H1 (cell line): Measurements from ENCODE around the gene ASTN2. TPM values are rescaled to one million over a fixed set of nuclear protein-coding genes. Genes with fewer than 3 reads are reported as not detected.

Experiments used
- CTCF ChIA-PET: fragments of 300-600 bp; sonication (Branson Sonifier 250); formaldehyde crosslinking; loops from one replicate; lab custom pipeline; 2021; ENCODE audit not compliant: partially characterized antibody; lab: Charles Lee
- POLR2A ChIA-PET: fragments of 300-600 bp; sonication (Branson Sonifier 250); formaldehyde crosslinking; loops from one replicate; lab custom pipeline; 2021; ENCODE audit warnings: inconsistent platforms; ENCODE audit not compliant: partially characterized antibody; lab: Charles Lee
- DNase-seq, 2 experiments: peaks; one replicate each; pipeline versions ENCODE4 v3.0.0 to v3.0.0-alpha.2; 2010 to 2022; ENCODE audit warnings: low spot score in 2 of 2, low read depth in 1 of 2, mixed read lengths in 1 of 2
- FAIRE-seq: peaks from 2 replicates; lab custom pipeline; 2011; peaks lifted over from hg19 to GRCh38; lab: Jason Lieb, UNC
- H2AFZ ChIP-seq: 2 replicates; pipeline ENCODE4 v1.8.1; 2012; ENCODE audit warnings: low read length, inconsistent platforms
- H2AK5ac ChIP-seq: 2 replicates; pipeline ENCODE4 v1.6.1; 2013; ENCODE audit warnings: low read depth, low read length
- H2BK120ac ChIP-seq: replicated peaks from 2 replicates; pipeline ENCODE3; 2013; ENCODE audit warnings: low read depth, low read length, inconsistent platforms
- H2BK12ac ChIP-seq: 2 replicates; pipeline ENCODE4 v1.6.1; 2013; ENCODE audit warnings: low read depth, low read length
- H2BK15ac ChIP-seq: 2 replicates; pipeline ENCODE4 v1.6.1; 2013; ENCODE audit warnings: low read length
- H2BK20ac ChIP-seq: 2 replicates; pipeline ENCODE4 v1.6.1; 2013; ENCODE audit warnings: low read length
- H2BK5ac ChIP-seq: 2 replicates; pipeline ENCODE4 v1.6.1; 2013; ENCODE audit warnings: low read depth, low read length
- H3K14ac ChIP-seq: 2 replicates; pipeline ENCODE4 v1.6.1; 2013; ENCODE audit warnings: inconsistent platforms; ENCODE audit not compliant: insufficient read length
- H3K18ac ChIP-seq: 2 replicates; pipeline ENCODE4 v1.6.1; 2013; ENCODE audit warnings: low read length; ENCODE audit errors: extremely low read depth
- H3K23ac ChIP-seq: 2 replicates; pipeline ENCODE4 v1.6.1; 2013; ENCODE audit warnings: inconsistent platforms; ENCODE audit not compliant: insufficient read length
- H3K23me2 ChIP-seq: 2 replicates; pipeline ENCODE4 v1.6.1; 2013; ENCODE audit warnings: low read depth, low read length
- H3K27ac ChIP-seq: 2 replicates; pipeline ENCODE4 v1.6.1; 2011; ENCODE audit warnings: low read depth, low read length, inconsistent platforms
- H3K27me3 ChIP-seq, 4 experiments: replicated peaks in 1 of 4; 1 replicate in 1 of 4; 2 replicates in 3 of 4; pipeline versions ENCODE4 v1.6.1 to v1.8.1; 2011 to 2013; ENCODE audit warnings: low read length in 3 of 4, mild to moderate bottlenecking in 3 of 4, inconsistent platforms in 2 of 4, mixed read lengths in 2 of 4, moderate library complexity in 1 of 4; ENCODE audit not compliant: control insufficient read depth in 3 of 4, insufficient read depth in 3 of 4; ENCODE audit errors: extremely low read depth in 1 of 4
- H3K36me3 ChIP-seq, 4 experiments: 2 replicates each; pipeline versions ENCODE4 v1.6.1 to v1.8.1; 2011 to 2013; ENCODE audit warnings: mild to moderate bottlenecking in 4 of 4, low read length in 3 of 4, moderate library complexity in 2 of 4, control low read depth in 1 of 4, inconsistent platforms in 1 of 4; ENCODE audit not compliant: insufficient read depth in 4 of 4, control insufficient read depth in 2 of 4
- H3K4ac ChIP-seq: replicated peaks from 2 replicates; pipeline ENCODE3; 2013; ENCODE audit warnings: low read length, low read depth, mixed read lengths, inconsistent platforms; ENCODE audit not compliant: insufficient read length
- H3K4me1 ChIP-seq, 4 experiments: replicated peaks in 1 of 4; 1 replicate in 1 of 4; 2 replicates in 3 of 4; pipeline versions ENCODE4 v1.6.1 to v1.8.1; 2011 to 2013; ENCODE audit warnings: low read length in 3 of 4, inconsistent platforms in 2 of 4, mixed read lengths in 1 of 4; ENCODE audit not compliant: insufficient read depth in 4 of 4, control insufficient read depth in 3 of 4
- H3K4me2 ChIP-seq, 2 experiments: 2 replicates each; pipeline versions ENCODE4 v1.6.1 to v1.8.1; 2011 to 2013; ENCODE audit warnings: low read depth in 2 of 2, low read length in 2 of 2, control low read depth in 1 of 2, inconsistent platforms in 1 of 2, mild to moderate bottlenecking in 1 of 2; ENCODE audit not compliant: insufficient read depth in 1 of 2
- H3K4me3 ChIP-seq, 4 experiments: fragments of 200-600, 300-600 bp in 1 of 4; sonication (generic), shearing (Covaris generic), sonication (Bioruptor Twin) in 1 of 4; 2 replicates each; pipeline versions ENCODE4 v1.5.1 to v1.8.1; 2011 to 2016; ENCODE audit warnings: low read length in 4 of 4, low read depth in 3 of 4, control low read depth in 2 of 4, inconsistent platforms in 2 of 4, mild to moderate bottlenecking in 2 of 4, mixed read lengths in 1 of 4, moderate library complexity in 1 of 4; ENCODE audit not compliant: insufficient read depth in 2 of 4; ENCODE audit errors: extremely low read depth in 1 of 4
- H3K56ac ChIP-seq: replicated peaks from 2 replicates; pipeline ENCODE3; 2013; ENCODE audit warnings: low read depth, mild to moderate bottlenecking, mixed read lengths, low read length, inconsistent platforms; ENCODE audit not compliant: insufficient read length
- H3K79me1 ChIP-seq: 2 replicates; pipeline ENCODE4 v1.6.1; 2013; ENCODE audit warnings: low read depth, low read length, control low read depth
- H3K79me2 ChIP-seq, 2 experiments: 2 replicates each; pipeline versions ENCODE4 v1.6.1 to v1.8.1; 2012 to 2013; ENCODE audit warnings: low read length in 2 of 2, mild to moderate bottlenecking in 2 of 2, inconsistent platforms in 1 of 2; ENCODE audit not compliant: insufficient read depth in 2 of 2, control insufficient read depth in 1 of 2
- H3K9ac ChIP-seq, 4 experiments: replicated peaks in 1 of 4; 1 replicate in 1 of 4; 2 replicates in 3 of 4; pipeline versions ENCODE4 v1.6.1 to v1.8.1; 2011 to 2013; ENCODE audit warnings: low read depth in 3 of 4, low read length in 3 of 4, control low read depth in 2 of 4, mild to moderate bottlenecking in 2 of 4, moderate library complexity in 2 of 4, inconsistent platforms in 1 of 4; ENCODE audit errors: extremely low read depth in 1 of 4
- H3K9me3 ChIP-seq, 2 experiments: 2 replicates each; pipeline versions ENCODE4 v1.6.1 to v1.8.1; 2012 to 2013; ENCODE audit warnings: mild to moderate bottlenecking in 2 of 2, moderate library complexity in 2 of 2, control low read depth in 1 of 2, inconsistent platforms in 1 of 2, low read depth in 1 of 2, low read length in 1 of 2, mixed read lengths in 1 of 2; ENCODE audit not compliant: insufficient read depth in 2 of 2
- H4K20me1 ChIP-seq, 2 experiments: replicated peaks in 1 of 2; 2 replicates each; pipeline versions ENCODE3 to v1.8.1; 2011 to 2013; ENCODE audit warnings: inconsistent platforms in 2 of 2, low read length in 2 of 2, mild to moderate bottlenecking in 1 of 2; ENCODE audit not compliant: insufficient read depth in 2 of 2, control insufficient read depth in 1 of 2
- H4K5ac ChIP-seq: 2 replicates; pipeline ENCODE4 v1.6.1; 2013; ENCODE audit warnings: low read length, low read depth, mixed read lengths, inconsistent platforms; ENCODE audit not compliant: insufficient read length
- H4K8ac ChIP-seq: 2 replicates; pipeline ENCODE4 v1.8.0; 2013; ENCODE audit warnings: mild to moderate bottlenecking, moderate library complexity, low read length, inconsistent platforms; ENCODE audit not compliant: insufficient read depth; ENCODE audit errors: extremely low read depth
- H4K91ac ChIP-seq: replicated peaks from 2 replicates; pipeline ENCODE3; 2013; ENCODE audit warnings: low read length, mixed read lengths, inconsistent platforms; ENCODE audit not compliant: insufficient read length
- WGBS, 2 experiments: shearing (Covaris generic) in 1 of 2; methylation state at CpG; one replicate each; pipeline versions ENCODE4 v1.1.6 to v1.1.7; 2013 to 2015; ENCODE audit warnings: low lambda C conversion rate in 2 of 2, mixed read lengths in 2 of 2, inconsistent platforms in 1 of 2, low coverage in 1 of 2, missing lambda C conversion rate in 1 of 2; ENCODE audit not compliant: insufficient replicate concordance in 2 of 2, insufficient coverage in 1 of 2, insufficient read length in 1 of 2; ENCODE audit errors: extremely low coverage in 1 of 2, missing lambda C conversion rate in 1 of 2; 5-methylcytosine and 5-hydroxymethylcytosine counted together
- polyA plus RNA-seq, 7 experiments: library from polyadenylated mRNA; depleted of rRNA in 3 of 7; stranded (reverse) in 5 of 7; unstranded in 2 of 7; fragments of >200 nt in 5 of 7; fragments of 200-250 nt in 2 of 7; gene quantifications; 1 replicate in 5 of 7; 2 replicates in 1 of 7; 4 replicates in 1 of 7; pipeline versions ENCODE4 v1.2.1 to v1.2.3, GENCODE V29; 2011 to 2013; ENCODE audit warnings: missing spikeins in 2 of 7, mixed read lengths in 2 of 7
- total RNA-seq: library from RNA; stranded (reverse); fragmentation: NEBNext Ultra II Directional; extraction: Animal tissue kit (Norgen Biotek cat#: 25700); gene quantifications from 2 replicates; pipeline ENCODE4 v1.2.1, GENCODE V29; 2021

The ASTN2 gene
- total and polyA plus RNA-seq, 2 of the 8 experiments (the other 6 are each of a cell fraction or from before 2014, with no cell fraction given), result 8.2 to 13.7 TPM

DNA sequence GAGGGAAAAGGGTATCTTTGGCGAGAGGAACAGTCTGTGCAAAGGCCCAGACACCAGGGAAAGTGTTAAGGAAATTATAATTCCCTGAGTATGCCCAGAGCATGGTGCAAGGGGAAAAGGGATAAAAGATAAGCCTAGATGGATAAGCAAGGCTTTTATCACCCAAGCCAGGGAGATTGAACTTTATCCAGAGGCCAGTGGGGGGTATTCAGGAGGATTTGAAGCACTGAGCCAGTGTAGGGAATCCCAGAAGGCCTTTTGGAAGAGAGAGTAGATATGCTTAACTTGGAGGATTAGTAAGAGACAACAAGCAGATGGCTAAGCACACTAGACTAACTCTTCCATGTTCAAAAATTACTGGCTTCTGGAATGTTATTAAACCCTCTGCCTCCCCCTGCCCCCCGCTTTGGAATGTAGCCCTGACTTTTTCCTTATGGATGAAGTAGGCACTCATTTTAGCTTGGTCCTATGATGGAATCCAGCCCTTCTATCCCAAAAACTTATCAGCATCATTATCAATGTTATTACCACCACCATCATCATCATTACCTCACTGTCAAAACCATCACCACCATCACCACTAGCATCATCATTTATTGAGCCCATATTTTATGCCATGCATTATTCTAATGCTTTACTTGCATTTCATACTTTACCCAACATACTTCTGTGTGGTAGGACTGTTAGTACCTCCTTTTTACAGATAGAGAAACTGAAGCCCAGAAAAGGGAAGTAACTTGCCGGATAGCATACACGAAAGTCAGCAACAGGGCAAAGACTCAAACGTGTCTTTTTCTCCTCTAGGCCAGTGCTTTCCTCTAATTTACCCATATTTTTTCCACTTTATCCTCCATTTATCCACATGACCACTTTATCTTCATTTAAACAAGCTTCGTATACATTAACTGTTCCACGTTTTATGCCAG lies 1024.3 kb downstream of the ASTN2 start:
- Histone ChIP-seq H4K5ac (no peak overlapping the region), H2BK20ac (no peak overlapping the region), H3K9ac (no peak overlapping the region), H3K79me2 (no peaks in the 10 kb centered on the region), H2BK15ac (no peak overlapping the region), H3K27ac (no peak overlapping the region), H3K18ac (no peak overlapping the region), H3K4me3 (no peak overlapping the region), H3K56ac (no peak overlapping the region), H3K36me3 (no peaks in the 10 kb centered on the region), H3K79me1 (no peaks in the 10 kb centered on the region), H2BK12ac (no peak overlapping the region), H3K4me1 (no peaks in the 10 kb centered on the region; a peak in 1 of 7 replicates), H3K9me3 (no peaks in the 10 kb centered on the region), H3K23me2 (no peaks in the 10 kb centered on the region; the same call in 1 of the 2 replicates), H3K27me3 (no peaks in the 10 kb centered on the region), H4K91ac (no peak overlapping the region), H3K4me2 (no peak overlapping the region), H4K8ac (no peak overlapping the region), H3K23ac (no peak overlapping the region), H4K20me1 (no peaks in the 10 kb centered on the region), H2AFZ (no peak overlapping the region), H2AK5ac (no peak overlapping the region), H3K4ac (no peak overlapping the region), H2BK120ac (no peak overlapping the region), H3K14ac (no peak overlapping the region), H2BK5ac (no peak overlapping the region)
- 81% methylated on average over 7 of the region's 7 CpGs; no CpG with 5 or more reads in 1 of the 2 experiments for WGBS, 2 experiments
- ChIA-PET CTCF (interaction anchor here (0.7 to 1.1 kb wide), 4 partner anchors 9 to 199 kb away, joined by 3 to 4 read pairs (median 3); no protein-coding TSS in a partner anchor), POLR2A (no interaction called here)
- DNase-seq (no peak), FAIRE-seq (no peak)
